IMR-90 (cell line): ENCODE results near the gene ZFYVE28. TPM values are rescaled to one million over a fixed set of nuclear protein-coding genes. Genes with fewer than 3 reads are reported as not detected.

Experiments
- ATAC-seq: fragments of 200-7000 bp; cut with Tn5 transposase; 2 replicates; pipeline ENCODE4 v1.9.1; 2020; ENCODE audit warnings: low read depth, mild to moderate bottlenecking, moderate library complexity
- BruUV-seq: library from RNA; stranded (reverse); fragments of 400-500 nt; replicated peaks from 2 replicates; lab custom pipeline; 2021; lab: Mats Ljungman, UMichigan
- CTCF ChIA-PET: fragments of 300-600 bp; formaldehyde crosslinking; extraction: SDS; loops from one replicate; lab custom pipeline; 2021; ENCODE audit warnings: antibody characterized with exemption; lab: Yijun Ruan, JAX
- POLR2A ChIA-PET: fragments of 300-600 bp; sonication (Branson Sonifier 250); formaldehyde crosslinking; loops from one replicate; lab custom pipeline; 2022; ENCODE audit warnings: antibody characterized with exemption; ENCODE audit not compliant: unreplicated experiment; lab: Charles Lee
- DNase-seq: peaks from one replicate; pipeline ENCODE4 v3.0.0; 2013
- H2AFZ ChIP-seq: replicated peaks from 2 replicates; pipeline ENCODE3; 2013; ENCODE audit warnings: low read length, mild to moderate bottlenecking; ENCODE audit not compliant: poor library complexity
- H2AK5ac ChIP-seq: 2 replicates; pipeline ENCODE4 v1.6.1; 2013; ENCODE audit warnings: low read depth, low read length, inconsistent platforms
- H2AK9ac ChIP-seq: replicated peaks from 2 replicates; pipeline ENCODE3; 2013; ENCODE audit warnings: mild to moderate bottlenecking, low read depth, low read length, moderate library complexity; ENCODE audit not compliant: poor library complexity
- H2BK120ac ChIP-seq: 2 replicates; pipeline ENCODE4 v1.6.1; 2013; ENCODE audit warnings: low read depth, low read length, inconsistent platforms
- H2BK15ac ChIP-seq: 3 replicates; pipeline ENCODE4 v1.6.1; 2013; ENCODE audit warnings: low read depth, low read length, inconsistent platforms
- H2BK20ac ChIP-seq: 2 replicates; pipeline ENCODE4 v1.6.1; 2013; ENCODE audit warnings: low read depth, mild to moderate bottlenecking, inconsistent platforms, low read length, moderate library complexity
- H2BK5ac ChIP-seq: 2 replicates; pipeline ENCODE4 v1.6.1; 2013; ENCODE audit warnings: mild to moderate bottlenecking, low read depth, low read length, inconsistent platforms; ENCODE audit not compliant: poor library complexity, severe bottlenecking
- H3K14ac ChIP-seq: replicated peaks from 2 replicates; pipeline ENCODE4 v1.6.1; 2013; ENCODE audit warnings: low read depth, low read length, inconsistent platforms
- H3K18ac ChIP-seq: 2 replicates; pipeline ENCODE4 v1.6.1; 2013; ENCODE audit warnings: low read depth, low read length, control low read depth
- H3K23ac ChIP-seq: 2 replicates; pipeline ENCODE4 v1.6.1; 2013; ENCODE audit warnings: low read depth, low read length, inconsistent platforms
- H3K27ac ChIP-seq: 2 replicates; pipeline ENCODE4 v1.5.1; 2013; ENCODE audit warnings: mild to moderate bottlenecking, control low read depth, low read length; ENCODE audit not compliant: insufficient read depth
- H3K27me3 ChIP-seq: 2 replicates; pipeline ENCODE4 v1.6.1; 2013; ENCODE audit warnings: low read length; ENCODE audit not compliant: control insufficient read depth, insufficient read depth
- H3K36me3 ChIP-seq: 2 replicates; pipeline ENCODE4 v1.6.1; 2013; ENCODE audit warnings: low read length, mixed read lengths; ENCODE audit not compliant: control insufficient read depth, insufficient read depth
- H3K4ac ChIP-seq: 2 replicates; pipeline ENCODE4 v1.6.1; 2013; ENCODE audit warnings: low read depth, low read length, inconsistent platforms
- H3K4me1 ChIP-seq: 2 replicates; pipeline ENCODE4 v1.6.1; 2013; ENCODE audit warnings: low read length, mixed read lengths; ENCODE audit not compliant: control insufficient read depth, insufficient read depth
- H3K4me2 ChIP-seq: 2 replicates; pipeline ENCODE4 v1.6.1; 2013; ENCODE audit warnings: low read depth, mild to moderate bottlenecking, control low read depth, low read length, moderate library complexity
- H3K4me3 ChIP-seq: 2 replicates; pipeline ENCODE4 v1.5.1; 2013; ENCODE audit warnings: low read depth, mild to moderate bottlenecking, control low read depth, low read length, moderate library complexity; ENCODE audit not compliant: insufficient read depth
- H3K56ac ChIP-seq: 2 replicates; pipeline ENCODE4 v1.6.1; 2013; ENCODE audit warnings: low read length, inconsistent platforms; ENCODE audit not compliant: insufficient read depth; ENCODE audit errors: extremely low read depth
- H3K79me1 ChIP-seq, 2 experiments: 2 replicates each; pipeline ENCODE4 v1.6.1; 2013; ENCODE audit warnings: low read length in 2 of 2, inconsistent platforms in 1 of 2, low read depth in 1 of 2
- H3K9ac ChIP-seq: 2 replicates; pipeline ENCODE4 v1.6.1; 2013; ENCODE audit warnings: low read depth, low read length, control low read depth
- H3K9me1 ChIP-seq: 2 replicates; pipeline ENCODE4 v1.6.1; 2013; ENCODE audit warnings: low read length, inconsistent platforms; ENCODE audit not compliant: insufficient read depth
- H3K9me3 ChIP-seq: 2 replicates; pipeline ENCODE4 v1.6.1; 2013; ENCODE audit warnings: low read length; ENCODE audit not compliant: control insufficient read depth, insufficient read depth
- H4K20me1 ChIP-seq: 2 replicates; pipeline ENCODE4 v1.6.1; 2013; ENCODE audit warnings: low read length, inconsistent platforms; ENCODE audit not compliant: insufficient read depth
- H4K5ac ChIP-seq: 2 replicates; pipeline ENCODE4 v1.6.1; 2013; ENCODE audit warnings: mild to moderate bottlenecking, low read depth, low read length, control low read depth
- H4K8ac ChIP-seq, 2 experiments: 2 replicates each; pipeline ENCODE4 v1.6.1; 2013; ENCODE audit warnings: low read depth in 2 of 2, low read length in 2 of 2, control low read depth in 1 of 2, inconsistent platforms in 1 of 2
- H4K91ac ChIP-seq: 2 replicates; pipeline ENCODE4 v1.6.1; 2013; ENCODE audit warnings: low read depth, low read length, inconsistent platforms; ENCODE audit not compliant: insufficient read depth
- BHLHE40 ChIP-seq: fragments of 150-350 bp; IDR thresholded peaks from 2 replicates; pipeline ENCODE4 v1.6.1; 2016; ENCODE audit warnings: mild to moderate bottlenecking, low read depth, low read length
- CTCF ChIP-seq: conservative IDR thresholded peaks from 2 replicates; pipeline ENCODE4 v1.5.1; 2012; ENCODE audit warnings: mild to moderate bottlenecking, low read depth, low read length, improper control_type of control experiment
- FOS ChIP-seq: fragments of 150-350 bp; IDR thresholded peaks from 2 replicates; pipeline ENCODE4 v1.6.1; 2016; ENCODE audit warnings: low read depth, low read length
- MAFK ChIP-seq: IDR thresholded peaks from 2 replicates; pipeline ENCODE4 v1.6.1; 2012; ENCODE audit warnings: low read depth, low read length, improper control_type of control experiment
- MAZ ChIP-seq: IDR thresholded peaks from 2 replicates; pipeline ENCODE4 v1.6.1; 2012; ENCODE audit warnings: low read depth, mild to moderate bottlenecking, low read length, improper control_type of control experiment, moderate library complexity, borderline replicate concordance
- MXI1 ChIP-seq: IDR thresholded peaks from 2 replicates; pipeline ENCODE4 v1.6.1; 2012; ENCODE audit warnings: low read depth, mild to moderate bottlenecking, low read length, moderate library complexity, borderline replicate concordance
- NFE2L2 ChIP-seq: fragments of 150-350 bp; IDR thresholded peaks from 2 replicates; pipeline ENCODE4 v1.6.1; 2016; ENCODE audit warnings: low read depth, mild to moderate bottlenecking, low read length
- POLR2A ChIP-seq: IDR thresholded peaks from 2 replicates; pipeline ENCODE4 v1.6.1; 2012; ENCODE audit warnings: mild to moderate bottlenecking, low read depth, low read length
- RAD21 ChIP-seq: IDR thresholded peaks from 2 replicates; pipeline ENCODE4 v1.6.1; 2012; ENCODE audit warnings: low read length, improper control_type of control experiment
- RCOR1 ChIP-seq: IDR thresholded peaks from 2 replicates; pipeline ENCODE4 v1.6.1; 2012; ENCODE audit warnings: mild to moderate bottlenecking, low read length, improper control_type of control experiment; ENCODE audit not compliant: insufficient replicate concordance
- RFX5 ChIP-seq: IDR thresholded peaks from 2 replicates; pipeline ENCODE4 v1.8.0; 2012; ENCODE audit warnings: low read depth, mild to moderate bottlenecking, low read length, moderate library complexity
- WGBS, 2 experiments: methylation state at CpG; one replicate each; pipeline versions ENCODE4 v1.1.5 to v1.1.7; 2013; ENCODE audit warnings: missing lambda C conversion rate in 2 of 2; ENCODE audit not compliant: insufficient read length in 1 of 2; ENCODE audit errors: extremely low coverage in 2 of 2; 5-methylcytosine and 5-hydroxymethylcytosine counted together
- dilution Hi-C: fragments of 300-500 bp; cut with HindIII; formaldehyde crosslinking; loops from one replicate; pipeline ENCODE4 v1.14.3; 2018; ENCODE audit warnings: low sequenced_read_pairs; ENCODE audit not compliant: unreplicated experiment
- in situ Hi-C: fragments of 300-500 bp; cut with MboI; formaldehyde crosslinking; loops from 3 replicates; pipeline ENCODE4 v1.14.3; 2019; ENCODE audit warnings: low sequenced_read_pairs, inconsistent platforms, mixed read lengths
- intact Hi-C: fragments of 100-400 bp; cut with micrococcal nuclease; formaldehyde crosslinking; loops from 2 replicates; pipeline ENCODE4 v1.10.0; 2022
- polyA plus RNA-seq, 3 experiments: library from polyadenylated mRNA; depleted of rRNA; stranded (reverse); fragments of >200 nt; gene quantifications; 2 replicates each; pipeline ENCODE4 v1.2.3, GENCODE V29; 2012; ENCODE audit warnings: low replicate concordance in 1 of 3
- total RNA-seq: library from RNA; depleted of rRNA; stranded (reverse); fragments of >200 nt; gene quantifications from 2 replicates; pipeline ENCODE4 v1.2.3, GENCODE V29; 2012

Gene ZFYVE28
- total and polyA plus RNA-seq, 2 of the 4 experiments (the other 2 are of a cell fraction), result 0.36 to 1.2 TPM

GRCh38 chr4:2256156-2256731 is 162.2 kb downstream of the ZFYVE28 start:
- BruUV-seq, result no TSS peak

More at GRCh38 chr4:2256156-2256731, 162.2 kb downstream of the ZFYVE28 start:
- Histone ChIP-seq H2BK20ac (no peak overlapping the region), H4K91ac (no peak overlapping the region), H2AFZ (no peak overlapping the region), H3K14ac (no peak overlapping the region), H3K23ac (no peak overlapping the region), H2BK5ac (no peak overlapping the region), H4K20me1 (peaks cover 80% of the 10 kb centered on the region), H3K79me1 (peaks cover 35 to 72% of the 10 kb centered on the region in 2 experiments), H3K18ac (no peak overlapping the region), H3K9me1 (peaks cover 4% of the 10 kb centered on the region; the same call in 1 of the 2 replicates), H3K9ac (no peak overlapping the region), H3K27ac (no peak overlapping the region), H3K4me1 (peaks cover 6% of the 10 kb centered on the region; the same call in 1 of the 2 replicates), H3K4me2 (no peak overlapping the region), H3K4ac (no peak overlapping the region), H4K5ac (no peak overlapping the region), H3K27me3 (no peaks in the 10 kb centered on the region), H3K36me3 (peaks cover 62% of the 10 kb centered on the region), H3K56ac (no peak overlapping the region), H2AK9ac (peak overlapping the region; percentile 3), H2AK5ac (no peak overlapping the region), H4K8ac (no peak overlapping the region), H3K4me3 (no peak overlapping the region), H2BK120ac (no peak overlapping the region), H3K9me3 (no peaks in the 10 kb centered on the region), H2BK15ac (no peak overlapping the region)
- ATAC-seq, result no peak
- TF ChIP-seq RAD21, result no peak
- no peak for TF ChIP-seq MXI1
- TF ChIP-seq RFX5, result no peak
- TF ChIP-seq BHLHE40, result no peak
- TF ChIP-seq MAFK, result no peak
- TF ChIP-seq RCOR1, result no peak
- TF ChIP-seq FOS, result no peak
- no peak for TF ChIP-seq POLR2A
- TF ChIP-seq NFE2L2, result no peak
- no peak for TF ChIP-seq MAZ
- no peak for TF ChIP-seq CTCF
- DNase-seq, result no peak
- intact Hi-C loops, result no loop called here
- ChIA-PET POLR2A (no interaction called here), CTCF (no interaction called here)
- in situ Hi-C loops, result no loop called here
- WGBS, 2 experiments, result 62% methylated on average over 2 of the region's 8 CpGs; no CpG with 5 or more reads in 1 of the 2 experiments
- dilution Hi-C loops, result no loop called here
